ENCODE results near the gene ASGR2.

GRCh38 chr17:7063518-7064094 lies 51.0 kb downstream of the ASGR2 start:
- TF ChIP-seq CTCF (IDR thresholded peaks at IDR 0.05; ENCODE audit: borderline replicate concordance, extremely low read depth, low read length, poor library complexity, severe bottlenecking) (no peak), EZH2 (IDR thresholded peaks at IDR 0.05; ENCODE audit: borderline replicate concordance, low read depth, low read length, severe bottlenecking) (no peak)
